SU-DHL-6 (cell line): ENCODE results near the gene CERT1.

Source experiments
- EZH2phosphoT487 ChIP-seq: fragments of 200-600 bp; sonication (generic), shearing (Covaris generic); conservative IDR thresholded peaks from 2 replicates; pipeline ENCODE4 v1.6.1; 2018; ENCODE audit warnings: mild to moderate bottlenecking, antibody characterized with exemption, low read length, moderate library complexity, mixed read lengths
- TF ChIP-seq, protein P1 (sequence below): fragments of 200-600 bp; sonication (generic); IDR thresholded peaks from one replicate; pipeline ENCODE4 v1.5.1; 2017; ENCODE audit warnings: antibody characterized with exemption, mild to moderate bottlenecking, low read length, moderate library complexity; ENCODE audit not compliant: insufficient read depth, poor library complexity, severe bottlenecking

DNA sequence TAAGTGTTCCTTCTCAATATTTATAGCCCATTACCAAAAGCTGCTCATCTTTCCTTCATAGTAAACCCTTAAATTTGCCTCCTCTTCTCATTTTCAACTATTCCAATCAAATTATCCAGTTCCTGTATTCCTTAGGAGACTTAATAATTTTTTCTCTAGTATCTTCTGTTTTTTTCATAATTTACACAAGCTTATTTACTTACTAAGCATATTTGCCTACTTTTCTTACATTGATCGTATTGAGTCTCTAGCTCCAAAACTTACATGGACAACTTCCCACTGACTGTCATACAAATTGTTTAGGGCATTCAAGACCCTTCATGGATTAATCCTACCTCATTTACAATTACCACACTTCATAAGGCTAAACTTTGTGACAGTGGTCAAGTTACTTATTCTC, 3.6 kb downstream of the CERT1 start:
- TF ChIP-seq, protein P1, sequence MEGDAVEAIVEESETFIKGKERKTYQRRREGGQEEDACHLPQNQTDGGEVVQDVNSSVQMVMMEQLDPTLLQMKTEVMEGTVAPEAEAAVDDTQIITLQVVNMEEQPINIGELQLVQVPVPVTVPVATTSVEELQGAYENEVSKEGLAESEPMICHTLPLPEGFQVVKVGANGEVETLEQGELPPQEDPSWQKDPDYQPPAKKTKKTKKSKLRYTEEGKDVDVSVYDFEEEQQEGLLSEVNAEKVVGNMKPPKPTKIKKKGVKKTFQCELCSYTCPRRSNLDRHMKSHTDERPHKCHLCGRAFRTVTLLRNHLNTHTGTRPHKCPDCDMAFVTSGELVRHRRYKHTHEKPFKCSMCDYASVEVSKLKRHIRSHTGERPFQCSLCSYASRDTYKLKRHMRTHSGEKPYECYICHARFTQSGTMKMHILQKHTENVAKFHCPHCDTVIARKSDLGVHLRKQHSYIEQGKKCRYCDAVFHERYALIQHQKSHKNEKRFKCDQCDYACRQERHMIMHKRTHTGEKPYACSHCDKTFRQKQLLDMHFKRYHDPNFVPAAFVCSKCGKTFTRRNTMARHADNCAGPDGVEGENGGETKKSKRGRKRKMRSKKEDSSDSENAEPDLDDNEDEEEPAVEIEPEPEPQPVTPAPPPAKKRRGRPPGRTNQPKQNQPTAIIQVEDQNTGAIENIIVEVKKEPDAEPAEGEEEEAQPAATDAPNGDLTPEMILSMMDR, result no peak
- no peak for TF ChIP-seq EZH2phosphoT487
